ENCODE results near the gene MEF2C. TPM values are rescaled to one million over a fixed set of nuclear protein-coding genes. Genes with fewer than 3 reads are reported as not detected.

Gene MEF2C
- total RNA-seq, 1 experiment from 2014 or later, result 13.0 TPM

DNA sequence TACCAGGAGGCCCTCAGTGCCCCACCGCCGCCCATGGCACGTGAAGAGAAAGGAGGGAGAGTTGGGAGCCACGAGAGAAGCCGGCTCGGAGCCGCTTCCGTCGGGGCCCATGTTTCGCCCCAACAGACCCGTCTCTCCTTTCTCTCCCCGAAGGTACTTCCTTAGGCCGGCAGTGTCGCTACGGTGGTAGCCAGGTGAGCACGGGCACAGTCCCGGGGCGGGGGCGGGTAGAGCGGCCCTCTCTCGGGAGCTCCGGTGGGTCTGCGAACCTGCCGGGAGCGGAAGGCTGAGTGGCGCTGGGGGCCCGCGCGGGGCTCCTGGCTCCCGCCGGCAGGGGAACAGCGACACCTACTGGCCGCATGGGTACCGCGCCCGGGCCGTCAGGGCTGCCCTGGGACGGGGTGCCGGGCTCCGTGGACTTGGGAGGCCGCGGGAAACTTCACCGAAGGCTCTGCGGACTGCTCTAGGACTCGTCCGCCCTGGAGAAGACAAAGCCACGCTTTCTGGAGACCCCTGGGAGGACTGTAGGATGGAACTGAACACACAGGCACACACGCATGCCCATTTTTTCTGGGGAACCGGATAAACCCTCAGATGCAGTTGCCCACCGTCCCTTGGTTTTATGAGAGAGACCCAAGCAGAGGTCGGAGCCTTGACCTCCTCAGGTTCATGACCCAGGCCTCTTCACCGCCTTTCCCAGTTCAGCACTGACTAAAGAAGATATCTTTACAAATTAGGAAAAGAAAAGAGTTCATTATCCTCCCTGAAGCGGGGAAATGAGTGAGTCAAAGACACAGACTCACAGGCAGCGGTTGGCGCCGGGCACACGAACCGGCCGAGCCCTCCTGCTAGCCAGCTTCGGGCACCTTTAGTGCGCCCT, 202.5 kb downstream of the MEF2C start:
- Histone ChIP-seq H4K20me1 (ENCODE audit: insufficient read depth) (no peaks in the 10 kb centered on the region), H3K4me3 (replicated peaks in 1 of 2; ENCODE audit: low read depth in 1 of 2, low read length in 2 of 2) (peak overlapping the region; percentile 25 to 55), H3K36me3 (ENCODE audit: control insufficient read depth in 1 of 2, insufficient read depth in 2 of 2, low read length in 2 of 2) (no peaks in the 10 kb centered on the region), H3K27ac (ENCODE audit: low read depth, low read length) (no peak overlapping the region), H2AFZ (ENCODE audit: low read depth, low read length, poor library complexity, severe bottlenecking) (peak overlapping the region; percentile 98), H3K4me1 (ENCODE audit: control insufficient read depth in 1 of 2, insufficient read depth in 2 of 2, low read length in 2 of 2) (peaks cover 0 to 12% of the 10 kb centered on the region in 2 experiments; a peak in 2 of 4 replicates), H3K9ac (ENCODE audit: low read length) (peak overlapping the region; percentile 41; the same call in 1 of the 2 replicates), H3K4me2 (ENCODE audit: low read length) (peak overlapping the region; percentile 85), H3K27me3 (ENCODE audit: insufficient read depth, low read length) (no peaks in the 10 kb centered on the region), H3K9me2 (ENCODE audit: insufficient read depth) (no peaks in the 10 kb centered on the region), H3K9me3 (ENCODE audit: control insufficient read depth in 1 of 2, insufficient read depth in 1 of 2, low read depth in 1 of 2, low read length in 2 of 2) (no peaks in the 10 kb centered on the region), H3K79me2 (ENCODE audit: insufficient read depth, low read length) (no peaks in the 10 kb centered on the region)
- ChIA-PET CTCF (interaction anchor here (0.6 to 2.9 kb wide), 7 partner anchors 10 to 1693 kb away, joined by 3 to 18 read pairs (median 3); no protein-coding TSS in a partner anchor), POLR2A (interaction anchor here (0.6 kb wide), 1 partner anchor 17 kb away, joined by 3 read pairs; no protein-coding TSS in a partner anchor), RAD21 (ENCODE audit: low non-redundant PET in 1 of 2, low total read pairs in 2 of 2, uncharacterized antibody in 2 of 2, unreplicated experiment in 2 of 2) (interaction anchor here (0.7 to 1.3 kb wide), 5 partner anchors 10 to 899 kb away, joined by 3 to 5 read pairs (median 4); no protein-coding TSS in a partner anchor)
- TF ChIP-seq EZH2 (IDR thresholded peaks at IDR 0.05) (no peak), ZBTB33 (IDR thresholded peaks at IDR 0.05; ENCODE audit: extremely low read depth, insufficient replicate concordance, low read length) (no peak), EZH2phosphoT487 (IDR thresholded peaks at IDR 0.05; ENCODE audit: borderline replicate concordance) (no peak), SIN3A (IDR thresholded peaks at IDR 0.05; ENCODE audit: low read depth) (no peak), EGR1 (IDR thresholded peaks at IDR 0.05; ENCODE audit: low read depth) (no peak), CBX3 (IDR thresholded peaks at IDR 0.05; ENCODE audit: low read depth) (no peak), MAX (IDR thresholded peaks at IDR 0.05) (no peak), SRF (IDR thresholded peaks at IDR 0.05; ENCODE audit: low read depth) (no peak), ZFX (IDR thresholded peaks at IDR 0.05) (no peak), POLR2AphosphoS5 (IDR thresholded peaks at IDR 0.05; ENCODE audit: low read depth, low read length) (no peak), CEBPB (IDR thresholded peaks at IDR 0.05; ENCODE audit: low read depth) (no peak), RAD21 (IDR thresholded peaks at IDR 0.05; ENCODE audit: low read depth) (peak; percentile 90), ELF1 (IDR thresholded peaks at IDR 0.05; ENCODE audit: borderline replicate concordance, low read depth) (no peak), JUND (IDR thresholded peaks at IDR 0.05) (no peak), TCF7L2 (IDR thresholded peaks at IDR 0.05; ENCODE audit: borderline replicate concordance, extremely low read depth, insufficient read depth, insufficient read length) (no peak)
- TF ChIP-seq, protein P1, sequence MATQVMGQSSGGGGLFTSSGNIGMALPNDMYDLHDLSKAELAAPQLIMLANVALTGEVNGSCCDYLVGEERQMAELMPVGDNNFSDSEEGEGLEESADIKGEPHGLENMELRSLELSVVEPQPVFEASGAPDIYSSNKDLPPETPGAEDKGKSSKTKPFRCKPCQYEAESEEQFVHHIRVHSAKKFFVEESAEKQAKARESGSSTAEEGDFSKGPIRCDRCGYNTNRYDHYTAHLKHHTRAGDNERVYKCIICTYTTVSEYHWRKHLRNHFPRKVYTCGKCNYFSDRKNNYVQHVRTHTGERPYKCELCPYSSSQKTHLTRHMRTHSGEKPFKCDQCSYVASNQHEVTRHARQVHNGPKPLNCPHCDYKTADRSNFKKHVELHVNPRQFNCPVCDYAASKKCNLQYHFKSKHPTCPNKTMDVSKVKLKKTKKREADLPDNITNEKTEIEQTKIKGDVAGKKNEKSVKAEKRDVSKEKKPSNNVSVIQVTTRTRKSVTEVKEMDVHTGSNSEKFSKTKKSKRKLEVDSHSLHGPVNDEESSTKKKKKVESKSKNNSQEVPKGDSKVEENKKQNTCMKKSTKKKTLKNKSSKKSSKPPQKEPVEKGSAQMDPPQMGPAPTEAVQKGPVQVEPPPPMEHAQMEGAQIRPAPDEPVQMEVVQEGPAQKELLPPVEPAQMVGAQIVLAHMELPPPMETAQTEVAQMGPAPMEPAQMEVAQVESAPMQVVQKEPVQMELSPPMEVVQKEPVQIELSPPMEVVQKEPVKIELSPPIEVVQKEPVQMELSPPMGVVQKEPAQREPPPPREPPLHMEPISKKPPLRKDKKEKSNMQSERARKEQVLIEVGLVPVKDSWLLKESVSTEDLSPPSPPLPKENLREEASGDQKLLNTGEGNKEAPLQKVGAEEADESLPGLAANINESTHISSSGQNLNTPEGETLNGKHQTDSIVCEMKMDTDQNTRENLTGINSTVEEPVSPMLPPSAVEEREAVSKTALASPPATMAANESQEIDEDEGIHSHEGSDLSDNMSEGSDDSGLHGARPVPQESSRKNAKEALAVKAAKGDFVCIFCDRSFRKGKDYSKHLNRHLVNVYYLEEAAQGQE (IDR thresholded peaks at IDR 0.05; ENCODE audit: low read depth), result no peak
- TF ChIP-seq, protein P2, sequence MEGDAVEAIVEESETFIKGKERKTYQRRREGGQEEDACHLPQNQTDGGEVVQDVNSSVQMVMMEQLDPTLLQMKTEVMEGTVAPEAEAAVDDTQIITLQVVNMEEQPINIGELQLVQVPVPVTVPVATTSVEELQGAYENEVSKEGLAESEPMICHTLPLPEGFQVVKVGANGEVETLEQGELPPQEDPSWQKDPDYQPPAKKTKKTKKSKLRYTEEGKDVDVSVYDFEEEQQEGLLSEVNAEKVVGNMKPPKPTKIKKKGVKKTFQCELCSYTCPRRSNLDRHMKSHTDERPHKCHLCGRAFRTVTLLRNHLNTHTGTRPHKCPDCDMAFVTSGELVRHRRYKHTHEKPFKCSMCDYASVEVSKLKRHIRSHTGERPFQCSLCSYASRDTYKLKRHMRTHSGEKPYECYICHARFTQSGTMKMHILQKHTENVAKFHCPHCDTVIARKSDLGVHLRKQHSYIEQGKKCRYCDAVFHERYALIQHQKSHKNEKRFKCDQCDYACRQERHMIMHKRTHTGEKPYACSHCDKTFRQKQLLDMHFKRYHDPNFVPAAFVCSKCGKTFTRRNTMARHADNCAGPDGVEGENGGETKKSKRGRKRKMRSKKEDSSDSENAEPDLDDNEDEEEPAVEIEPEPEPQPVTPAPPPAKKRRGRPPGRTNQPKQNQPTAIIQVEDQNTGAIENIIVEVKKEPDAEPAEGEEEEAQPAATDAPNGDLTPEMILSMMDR (IDR thresholded peaks at IDR 0.05 in 2 of 3, conservative IDR thresholded peaks at IDR 0.05 in 1 of 3; ENCODE audit: borderline replicate concordance in 1 of 3, insufficient read depth in 1 of 3, low read depth in 2 of 3, low read length in 2 of 3), result peak; percentile 68 to 89 (median 87); a peak in 5 of 6 replicates
- DNase-seq (ENCODE audit: low read depth, low spot score), result peak; percentile 24
- no TSS peak for BruUV-seq (replicated peaks)
- intact Hi-C loops (cut with micrococcal nuclease), result loop anchor here (1.0 to 10.0 kb wide), 3 partner anchors 539 to 900 kb away; no protein-coding TSS in a partner anchor
- peak; percentile 92 for ATAC-seq
